Neutrophil (primary cell): Measurements from ENCODE around the gene ATG101.

Experiments used
- H3K27ac ChIP-seq: fragments of 200-600 bp; sonication (generic); 2 replicates; pipeline ENCODE4 v1.5.1; 2016; ENCODE audit warnings: mild to moderate bottlenecking, moderate library complexity
- H3K27me3 ChIP-seq: fragments of 200-600 bp; sonication (generic); 2 replicates; pipeline ENCODE4 v1.6.0; 2016; ENCODE audit warnings: mild to moderate bottlenecking
- H3K36me3 ChIP-seq: fragments of 200-600 bp; sonication (generic); 2 replicates; pipeline ENCODE4 v1.5.1; 2017
- H3K4me1 ChIP-seq, 2 experiments: fragments of 200-600 bp in 1 of 2; sonication (generic) in 1 of 2; 1 replicate in 1 of 2; 2 replicates in 1 of 2; pipeline versions ENCODE4 v1.5.1 to v1.6.1; 2013 to 2016; ENCODE audit warnings: low read depth in 1 of 2, low read length in 1 of 2, mild to moderate bottlenecking in 1 of 2, moderate library complexity in 1 of 2; ENCODE audit not compliant: control insufficient read depth in 1 of 2, insufficient read depth in 1 of 2
- H3K4me3 ChIP-seq, 2 experiments: fragments of 200-600 bp in 1 of 2; sonication (generic) in 1 of 2; 1 replicate in 1 of 2; 2 replicates in 1 of 2; pipeline ENCODE4 v1.5.1; 2013 to 2016; ENCODE audit warnings: low read depth in 1 of 2, low read length in 1 of 2, mild to moderate bottlenecking in 1 of 2, moderate library complexity in 1 of 2
- H3K9me3 ChIP-seq: fragments of 200-600 bp; sonication (generic); 2 replicates; pipeline ENCODE4 v1.5.1; 2016
- CTCF ChIP-seq: fragments of 200-600 bp; sonication (generic); IDR thresholded peaks from 2 replicates; pipeline ENCODE4 v1.5.1; 2016; ENCODE audit warnings: antibody characterized with exemption

The ATG101 gene

GRCh38 chr12:52023976-52024688, 45.6 kb upstream of the ATG101 start:
- Histone ChIP-seq H3K9me3 (no peaks in the 10 kb centered on the region), H3K36me3 (no peaks in the 10 kb centered on the region), H3K27me3 (peaks cover 40% of the 10 kb centered on the region), H3K27ac (peak overlapping the region; percentile 36), H3K4me3 (peak overlapping the region; percentile 65 to 78), H3K4me1 (peaks cover 33 to 35% of the 10 kb centered on the region in 2 experiments)
- TF ChIP-seq CTCF: peak; percentile 62

- no peak for TF ChIP-seq CTCF
- no peaks in the 10 kb centered on the region for H3K36me3 ChIP-seq
- no peaks in the 10 kb centered on the region for H3K9me3 ChIP-seq
- H3K4me3 ChIP-seq: peak overlapping the region in 1 of 2 experiments; percentile 60
- peaks cover 33 to 35% of the 10 kb centered on the region in 2 experiments for H3K4me1 ChIP-seq
- H3K27me3 ChIP-seq: peaks cover 46% of the 10 kb centered on the region
- H3K27ac ChIP-seq: peak overlapping the region; percentile 54
Measured at GRCh38 chr12:52024845-52025230, 44.9 kb upstream of the ATG101 start.

DNA sequence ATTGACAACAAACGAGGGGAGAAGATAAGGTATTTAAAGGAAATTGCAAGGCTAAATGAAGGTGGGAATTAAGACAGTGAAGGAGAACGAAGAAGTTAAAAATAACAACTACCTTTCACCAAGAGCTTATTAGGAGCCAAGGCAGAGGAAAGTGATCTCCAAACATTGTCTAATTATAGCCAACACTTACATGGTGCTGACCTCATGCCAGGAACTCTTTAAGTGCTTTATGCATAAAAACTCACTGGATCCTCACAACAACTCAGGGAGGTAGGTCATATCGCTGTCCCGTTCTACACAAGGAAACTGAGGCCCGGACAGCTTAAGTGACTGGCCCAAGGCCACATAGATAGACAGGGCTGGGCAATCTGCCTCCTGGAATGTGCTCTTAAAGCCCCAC, 43.5 kb upstream of the ATG101 start:
- no peak overlapping the region for H3K4me3 ChIP-seq
- no peaks in the 10 kb centered on the region for H3K36me3 ChIP-seq
- peaks cover 26 to 30% of the 10 kb centered on the region in 2 experiments for H3K4me1 ChIP-seq
- H3K27ac ChIP-seq: no peak overlapping the region
- no peaks in the 10 kb centered on the region for H3K9me3 ChIP-seq
- TF ChIP-seq CTCF: no peak
- H3K27me3 ChIP-seq: peaks cover 33% of the 10 kb centered on the region

DNA sequence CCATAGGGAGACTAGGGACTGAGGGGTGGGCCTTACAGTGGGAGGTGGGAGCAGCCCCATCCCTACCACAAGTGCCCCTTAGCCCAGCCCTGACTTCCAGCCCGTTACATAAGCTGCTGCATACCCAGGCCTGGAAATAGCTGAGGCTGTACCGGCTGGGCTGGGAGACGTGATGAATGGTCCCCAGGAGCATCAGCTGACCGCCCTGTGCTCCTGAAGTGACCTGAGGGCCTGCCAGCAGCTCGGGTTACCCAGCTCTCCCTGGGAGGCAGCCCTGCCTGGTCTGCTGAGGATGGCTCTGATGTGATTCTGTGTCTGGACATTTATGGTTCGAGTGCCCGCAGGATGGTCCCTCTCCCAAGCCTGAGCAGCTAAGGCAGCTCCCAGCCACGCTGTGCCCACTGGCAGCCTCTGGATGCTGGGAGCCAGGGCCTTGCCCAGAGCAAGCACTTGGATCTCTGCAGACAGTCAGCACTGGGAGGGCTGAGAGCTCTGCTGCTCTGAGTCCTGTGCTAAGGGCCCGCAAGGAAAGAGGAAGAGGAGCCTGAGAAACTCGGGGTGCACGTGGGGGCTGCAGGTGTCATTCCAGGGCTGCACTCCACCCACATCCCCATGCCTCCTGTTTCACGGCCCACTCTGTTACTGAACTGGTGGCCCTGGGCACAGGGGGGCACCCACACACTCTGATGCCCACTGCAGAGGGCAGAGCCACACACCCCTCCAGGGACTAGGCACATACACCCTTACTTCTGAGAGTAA, 42.5 kb upstream of the ATG101 start:
- H3K27me3 ChIP-seq: peaks cover 28% of the 10 kb centered on the region
- H3K27ac ChIP-seq: no peak overlapping the region
- no peak overlapping the region for H3K4me3 ChIP-seq
- TF ChIP-seq CTCF: no peak
- peaks cover 26 to 30% of the 10 kb centered on the region in 2 experiments for H3K4me1 ChIP-seq
- H3K36me3 ChIP-seq: no peaks in the 10 kb centered on the region
- H3K9me3 ChIP-seq: no peaks in the 10 kb centered on the region

DNA sequence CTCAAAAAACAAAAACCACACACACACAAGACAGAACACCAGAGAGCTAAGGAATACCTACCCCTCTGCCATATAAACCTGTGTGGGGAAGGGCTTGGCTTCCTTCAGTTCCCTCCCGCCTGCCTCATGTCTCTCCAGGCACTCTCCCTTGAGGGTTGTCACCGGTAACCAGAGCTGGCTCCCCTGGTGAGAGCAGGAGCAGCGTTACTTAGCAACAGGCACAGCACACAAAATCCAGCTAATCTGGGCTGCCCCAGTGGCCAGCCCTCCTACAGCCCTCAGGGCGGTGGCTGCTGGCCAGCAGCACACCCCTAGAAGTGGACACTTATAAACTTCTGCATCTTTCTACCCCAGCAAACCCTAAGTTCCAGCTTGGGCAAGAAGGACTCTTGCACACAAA, 40.1 kb upstream of the ATG101 start:
- TF ChIP-seq CTCF: no peak
- H3K36me3 ChIP-seq: no peaks in the 10 kb centered on the region
- no peak overlapping the region for H3K27ac ChIP-seq
- H3K4me1 ChIP-seq: peaks cover 20 to 23% of the 10 kb centered on the region in 2 experiments
- peaks cover 39% of the 10 kb centered on the region for H3K27me3 ChIP-seq
- H3K4me3 ChIP-seq: no peak overlapping the region
- no peaks in the 10 kb centered on the region for H3K9me3 ChIP-seq
